Measurements from ENCODE around the gene SMAD3. TPM values are rescaled to one million over a fixed set of nuclear protein-coding genes. Genes with fewer than 3 reads are reported as not detected.
A peak's percentile ranks its signal among the peaks of the same experiment; 100 is the strongest.

SMAD3 gene
- total and polyA plus RNA-seq, 2 of the 8 experiments (the other 6 are each of a cell fraction or from before 2014, with no cell fraction given), result 10.1 to 12.4 TPM

DNA sequence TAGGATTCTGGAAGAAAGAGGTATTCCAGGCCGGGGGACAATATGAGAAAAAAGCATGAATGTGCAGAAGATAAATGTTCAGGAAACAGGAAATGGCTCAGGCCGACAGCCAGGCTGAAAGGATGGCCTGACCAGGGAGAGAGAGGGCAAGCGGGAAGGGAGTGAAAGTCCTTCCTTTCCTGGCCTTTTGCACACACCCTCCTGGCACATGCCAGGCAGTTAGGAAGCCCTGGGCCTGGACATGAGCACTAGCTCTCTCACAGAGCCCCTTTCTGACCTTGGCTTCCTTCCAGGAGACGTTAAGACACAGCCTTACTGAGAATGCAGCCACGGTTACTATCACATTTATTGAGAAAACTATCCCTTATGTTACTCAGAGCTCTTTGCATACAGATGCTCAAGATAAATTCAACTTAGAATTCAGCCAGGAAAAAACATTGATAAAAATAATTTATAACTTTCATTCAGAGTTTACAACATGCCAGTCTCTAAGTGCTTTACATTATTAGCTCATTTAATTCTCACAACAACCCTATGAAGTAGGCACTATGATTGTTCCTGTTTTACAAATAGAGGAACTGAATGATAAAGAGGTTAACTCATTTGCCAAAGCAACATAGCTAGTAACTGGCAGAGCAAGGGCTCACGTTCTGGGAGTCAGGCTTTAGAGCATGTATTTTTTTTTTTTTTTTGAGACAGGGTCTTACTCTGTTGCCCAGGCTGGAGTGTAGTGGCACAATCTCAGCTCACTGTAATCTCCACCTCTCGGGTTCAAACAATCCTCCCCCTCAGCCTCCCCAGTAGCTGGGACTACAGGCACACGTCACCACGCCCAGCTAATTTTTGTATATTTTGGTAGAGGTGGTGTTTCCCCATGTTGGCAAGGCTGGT lies 39.4 kb upstream of the SMAD3 start:
- H3K18ac ChIP-seq (ENCODE audit: extremely low read depth, low read length), result peak overlapping the region; percentile 64; the same call in 1 of the 2 replicates
- H2AFZ ChIP-seq (ENCODE audit: low read length), result no peak overlapping the region
- H3K4ac ChIP-seq (replicated peaks; ENCODE audit: insufficient read length, low read depth, low read length), result no peak overlapping the region
- H3K14ac ChIP-seq (ENCODE audit: insufficient read length), result no peak overlapping the region
- H3K36me3 ChIP-seq (ENCODE audit: control insufficient read depth in 2 of 4, insufficient read depth in 4 of 4, low read length in 3 of 4), result no peaks in the 10 kb centered on the region
- H3K27me3 ChIP-seq (replicated peaks in 1 of 4; ENCODE audit: control insufficient read depth in 3 of 4, extremely low read depth in 1 of 4, insufficient read depth in 3 of 4, low read length in 3 of 4), result no peaks in the 10 kb centered on the region
- no peak overlapping the region; a peak in 1 of 7 replicates for H3K9ac ChIP-seq (replicated peaks in 1 of 4; ENCODE audit: extremely low read depth in 1 of 4, low read depth in 3 of 4, low read length in 3 of 4)
- no peaks in the 10 kb centered on the region; the same call in 1 of the 2 replicates for H3K23me2 ChIP-seq (ENCODE audit: low read depth, low read length)
- no peak for DNase-seq (ENCODE audit: low read depth in 1 of 2, low spot score in 2 of 2)
- H3K56ac ChIP-seq (replicated peaks; ENCODE audit: insufficient read length, low read depth, low read length), result no peak overlapping the region
- H2BK15ac ChIP-seq (ENCODE audit: low read length), result peak overlapping the region; percentile 90
- no peak overlapping the region for H4K5ac ChIP-seq (ENCODE audit: insufficient read length, low read depth, low read length)
- no peaks in the 10 kb centered on the region for H4K20me1 ChIP-seq (replicated peaks in 1 of 2; ENCODE audit: control insufficient read depth in 1 of 2, insufficient read depth in 2 of 2, low read length in 2 of 2)
- no peaks in the 10 kb centered on the region for H3K9me3 ChIP-seq (ENCODE audit: insufficient read depth in 2 of 2, low read depth in 1 of 2, low read length in 1 of 2)
- no peak overlapping the region for H3K27ac ChIP-seq (ENCODE audit: low read depth, low read length)
- ChIA-PET POLR2A (ENCODE audit: partially characterized antibody) (interaction anchor here (0.8 to 1.6 kb wide), 5 partner anchors 9 to 38 kb away, joined by 3 to 5 read pairs (median 4); no protein-coding TSS in a partner anchor), CTCF (ENCODE audit: partially characterized antibody) (interaction anchor here (0.6 to 1.7 kb wide), 8 partner anchors 12 to 425 kb away, joined by 3 to 5 read pairs (median 3); no protein-coding TSS in a partner anchor)
- H2BK120ac ChIP-seq (replicated peaks; ENCODE audit: low read depth, low read length), result no peak overlapping the region
- FAIRE-seq, result no peak
- no peak overlapping the region for H2AK5ac ChIP-seq (ENCODE audit: low read depth, low read length)
- peaks cover 15 to 25% (median 16%) of the 10 kb centered on the region in 4 experiments for H3K4me1 ChIP-seq (replicated peaks in 1 of 4; ENCODE audit: control insufficient read depth in 3 of 4, insufficient read depth in 4 of 4, low read length in 3 of 4)
- no peak overlapping the region for H4K91ac ChIP-seq (replicated peaks; ENCODE audit: insufficient read length, low read length)
- H3K23ac ChIP-seq (ENCODE audit: insufficient read length), result no peak overlapping the region
- H3K79me2 ChIP-seq (ENCODE audit: control insufficient read depth in 1 of 2, insufficient read depth in 2 of 2, low read length in 2 of 2), result no peaks in the 10 kb centered on the region
- H2BK12ac ChIP-seq (ENCODE audit: low read depth, low read length), result 0 out of 2 replicates have a peak overlapping the region, but pooled peaks have one; percentile 65
- H2BK5ac ChIP-seq (ENCODE audit: low read depth, low read length), result no peak overlapping the region
- H2BK20ac ChIP-seq (ENCODE audit: low read length), result peak overlapping the region; percentile 80; the same call in 1 of the 2 replicates
- no peak overlapping the region for H3K4me3 ChIP-seq (ENCODE audit: extremely low read depth in 1 of 4, insufficient read depth in 2 of 4, low read depth in 3 of 4, low read length in 4 of 4)
- H4K8ac ChIP-seq (ENCODE audit: extremely low read depth, insufficient read depth, low read length), result no peak overlapping the region
- no peaks in the 10 kb centered on the region; the same call in none of the 2 replicates for H3K79me1 ChIP-seq (ENCODE audit: low read depth, low read length)
- no peak overlapping the region for H3K4me2 ChIP-seq (ENCODE audit: insufficient read depth in 1 of 2, low read depth in 2 of 2, low read length in 2 of 2)
- 76% methylated on average over 9 of the region's 9 CpGs; no CpG with 5 or more reads in 1 of the 2 experiments for WGBS, 2 experiments (ENCODE audit: extremely low coverage in 1 of 2, insufficient coverage in 1 of 2, insufficient read length in 1 of 2, insufficient replicate concordance in 2 of 2, low coverage in 1 of 2, low lambda C conversion rate in 2 of 2, missing lambda C conversion rate in 1 of 2)
- TF ChIP-seq CHD2 (IDR thresholded peaks at IDR 0.05; ENCODE audit: low read length) (no peak), MAX (IDR thresholded peaks at IDR 0.05) (no peak), RBBP5 (IDR thresholded peaks at IDR 0.05; ENCODE audit: borderline replicate concordance, low read depth, low read length) (no peak), TBP (IDR thresholded peaks at IDR 0.05; ENCODE audit: low read depth, low read length) (no peak), RXRA (IDR thresholded peaks at IDR 0.05; ENCODE audit: insufficient read depth, low read depth, low read length) (no peak), KDM5A (IDR thresholded peaks at IDR 0.05; ENCODE audit: low read length) (no peak), NANOG (IDR thresholded peaks at IDR 0.05; ENCODE audit: insufficient read depth, low read depth, low read length, poor library complexity, severe bottlenecking) (no peak), TAF7 (optimal IDR thresholded peaks at IDR 0.05; ENCODE audit: borderline replicate concordance, low read depth, low read length) (no peak), TCF12 (IDR thresholded peaks at IDR 0.05; ENCODE audit: low read depth, low read length) (no peak)

Measured in H1 (cell line).